GM21447 (cell line): Measurements from ENCODE around the gene KRTAP4-1.
"Not testable (repeated sequence)": the region's sequence is repeated elsewhere in the genome, so short reads cannot be mapped to it uniquely, and the experiment has no call there.

Experiments
- ATAC-seq: cut with Tn5 transposase; IDR thresholded peaks from one replicate; pipeline ENCODE4 v1.9.1; 2021; ENCODE audit not compliant: unreplicated experiment

KRTAP4-1 gene

GRCh38 chr17:41176744-41177387 lies 7.8 kb downstream of the KRTAP4-1 start:
- ATAC-seq: no peak

- ATAC-seq: no peak
Observed at GRCh38 chr17:41171886-41172285, 12.8 kb downstream of the KRTAP4-1 start.

GRCh38 chr17:41168121-41168520 lies 16.6 kb downstream of the KRTAP4-1 start, which contains the start of gene KRTAP4-3:
Gene KRTAP4-3 (minus strand): TSS chr17:41168221. CDS start chr17:41168172, 49 bp downstream.
- ATAC-seq: no peak

GRCh38 chr17:41167561-41167960 lies 17.1 kb downstream of the KRTAP4-1 start:
- ATAC-seq: no peak

DNA sequence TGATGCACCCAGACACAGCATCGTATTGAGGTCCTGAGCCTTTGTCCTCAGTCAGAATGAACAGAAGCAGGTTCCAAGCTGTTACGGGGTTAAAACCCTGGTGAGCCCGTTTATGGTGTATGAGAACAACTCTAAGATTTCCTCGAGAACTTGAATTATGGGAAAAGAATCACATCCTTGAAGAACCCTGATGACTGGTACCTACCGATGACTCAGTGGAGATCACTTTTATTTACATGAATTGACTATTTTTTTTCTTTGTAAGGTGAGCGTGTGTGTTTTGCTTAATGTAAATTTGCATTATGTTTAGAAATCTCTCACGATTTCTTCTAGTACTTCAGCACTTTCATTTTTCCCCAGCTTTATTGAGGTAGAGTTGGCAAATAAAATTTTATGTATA lies 20.9 kb downstream of the KRTAP4-1 start:
- no peak for ATAC-seq

DNA sequence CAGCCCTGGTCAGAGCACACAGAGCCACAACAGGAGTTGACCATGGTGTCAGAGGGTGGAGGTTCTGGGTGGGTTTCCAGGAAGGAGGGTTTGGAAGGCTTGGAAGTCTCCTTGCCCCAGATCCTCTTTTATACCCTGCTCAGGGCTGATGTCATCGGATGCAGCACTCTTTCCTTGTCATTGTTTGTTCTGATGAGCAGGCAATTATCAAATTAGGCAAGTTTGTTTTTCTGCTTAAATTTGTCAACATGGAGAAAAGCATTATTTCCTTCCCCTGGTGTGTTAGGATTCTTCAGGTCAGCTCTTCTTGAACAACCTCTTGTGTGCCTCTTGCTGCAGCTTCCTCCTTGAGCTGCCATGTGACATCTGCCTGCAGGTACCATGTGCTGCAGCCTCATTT lies 24.1 kb downstream of the KRTAP4-1 start, which contains the start of gene KRTAP4-4:
TSS of gene KRTAP4-4 (minus strand) at position 101 of the 400 bp plus-strand sequence. CDS start at position 44, 57 bp downstream.
- ATAC-seq: no peak

DNA sequence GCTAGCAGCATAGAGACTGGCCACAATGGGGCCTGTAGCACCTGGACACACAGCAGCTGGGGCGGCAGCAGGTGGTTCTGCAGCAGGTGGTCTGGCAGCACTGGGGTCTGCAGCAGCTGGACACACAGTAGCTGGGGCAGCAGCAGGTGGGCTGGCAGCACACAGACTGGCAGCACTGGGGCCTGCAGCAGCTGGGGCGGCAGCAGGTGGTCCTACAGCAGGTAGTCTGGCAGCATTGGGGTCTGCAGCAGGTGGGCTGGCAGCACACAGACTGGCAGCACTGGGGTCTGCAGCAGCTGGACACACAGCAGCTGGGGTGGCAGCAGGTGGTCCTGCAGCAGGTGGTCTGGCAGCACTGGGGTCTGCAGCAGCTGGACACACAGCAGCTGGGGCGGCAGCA lies 24.5 kb downstream of the KRTAP4-1 start:
- ATAC-seq: not testable (repeated sequence)

DNA sequence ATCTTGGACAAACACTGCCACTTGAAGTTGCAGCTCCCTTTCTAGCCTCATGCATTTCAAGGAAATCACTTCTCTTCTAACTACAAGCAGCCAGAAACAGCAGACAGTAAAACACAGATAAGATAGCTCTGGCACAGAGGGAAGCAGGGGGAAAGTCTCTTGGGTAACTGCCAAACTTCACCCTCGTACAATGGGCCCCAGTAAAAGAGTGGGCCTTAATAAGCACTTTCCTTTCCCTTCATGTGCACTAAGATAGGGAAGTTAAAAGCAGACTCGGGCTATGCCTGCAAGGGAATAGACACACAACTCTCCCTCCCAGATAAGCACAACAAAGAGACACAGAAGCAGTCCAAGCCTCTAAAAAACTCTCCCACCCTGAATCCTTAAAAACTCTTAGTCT lies 30.9 kb downstream of the KRTAP4-1 start:
- ATAC-seq: no peak

GRCh38 chr17:41151525-41151924 lies 33.2 kb downstream of the KRTAP4-1 start:
- ATAC-seq: no peak

GRCh38 chr17:41150026-41150425 lies 34.7 kb downstream of the KRTAP4-1 start:
- no peak for ATAC-seq

DNA sequence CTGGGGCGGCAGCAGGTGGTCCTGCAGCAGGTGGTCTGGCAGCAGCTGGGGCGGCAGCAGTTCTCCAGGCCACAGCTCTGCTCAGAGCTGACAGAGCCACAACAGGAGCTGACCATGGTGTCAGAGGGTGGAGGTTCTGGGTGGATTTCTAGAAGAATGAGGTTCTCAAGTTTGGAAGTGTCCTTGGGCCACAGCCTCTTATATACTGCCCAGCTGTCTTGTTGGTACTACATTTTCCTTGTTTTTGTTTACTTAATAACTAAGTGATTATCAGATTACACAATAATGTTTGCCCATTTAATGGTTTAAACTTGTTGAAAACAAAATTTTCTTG lies 35.1 kb downstream of the KRTAP4-1 start, which contains the start of gene KRTAP4-5:
TSS of gene KRTAP4-5 (minus strand) at position 174 of the 334 bp plus-strand sequence. CDS start at position 116, 58 bp downstream.
- no peak for ATAC-seq

DNA sequence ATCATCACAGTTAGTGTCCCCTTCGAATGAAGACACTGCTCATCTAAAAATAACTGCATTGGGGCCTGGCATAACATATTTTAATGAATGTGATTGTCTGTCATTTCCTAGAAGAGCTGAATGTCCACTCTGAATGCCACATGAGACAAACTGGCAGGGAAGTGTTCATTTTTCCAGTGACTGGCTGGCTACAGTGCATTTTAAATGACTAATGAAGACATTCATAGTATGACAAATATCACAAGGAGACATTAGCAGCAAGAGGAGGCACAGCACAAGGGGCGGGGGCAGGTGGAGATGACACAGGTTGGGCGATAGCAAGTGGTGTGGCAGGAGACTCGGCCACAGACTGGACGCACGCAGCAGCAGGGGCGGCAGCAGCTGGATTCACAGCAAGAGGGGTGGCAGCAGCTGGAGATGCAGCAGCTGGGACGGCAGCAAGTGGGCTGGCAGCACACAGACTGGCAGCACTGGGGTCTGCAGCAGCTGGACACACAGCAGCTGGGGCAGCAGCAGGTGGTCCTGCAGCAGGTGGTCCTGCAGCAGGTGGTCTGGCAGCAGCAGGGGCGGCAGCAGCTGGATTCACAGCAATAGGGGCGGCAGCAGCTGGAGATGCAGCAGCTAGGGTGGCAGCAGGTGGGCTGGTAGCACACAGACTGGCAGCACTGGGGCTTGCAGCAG lies 35.6 kb downstream of the KRTAP4-1 start:
- not testable (repeated sequence) for ATAC-seq

DNA sequence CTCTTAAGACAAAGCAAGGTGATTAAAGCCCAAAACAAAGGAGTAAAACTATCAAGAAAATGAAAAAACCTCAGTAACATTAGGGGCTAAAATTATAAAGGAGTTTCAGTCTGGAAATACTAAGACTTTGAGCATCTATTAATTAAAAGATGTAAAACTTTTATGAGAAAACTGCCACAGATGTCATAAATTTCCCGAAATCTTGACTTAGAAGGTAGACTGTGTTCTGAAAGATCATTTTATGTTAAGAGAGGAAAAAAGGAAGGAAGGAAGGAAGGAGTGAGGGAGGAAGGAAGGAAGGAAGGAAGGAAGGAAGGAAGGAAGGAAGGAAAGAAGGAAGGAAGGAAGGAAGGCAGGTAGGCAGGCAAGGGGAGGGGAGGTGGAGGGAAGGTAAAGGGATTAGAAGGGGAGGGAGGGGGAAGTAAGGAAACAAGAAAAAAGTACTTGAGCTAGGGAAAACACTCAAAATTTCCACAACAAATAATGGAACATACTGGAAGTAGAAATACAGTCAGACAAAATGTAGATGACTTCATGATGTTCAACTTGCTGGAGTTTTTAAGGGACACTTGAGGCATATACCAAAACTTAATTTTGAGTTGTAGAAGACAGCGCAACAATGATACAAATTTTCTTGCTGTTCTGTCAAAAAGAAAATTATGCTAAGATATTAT lies 37.0 kb downstream of the KRTAP4-1 start:
- ATAC-seq: no peak

DNA sequence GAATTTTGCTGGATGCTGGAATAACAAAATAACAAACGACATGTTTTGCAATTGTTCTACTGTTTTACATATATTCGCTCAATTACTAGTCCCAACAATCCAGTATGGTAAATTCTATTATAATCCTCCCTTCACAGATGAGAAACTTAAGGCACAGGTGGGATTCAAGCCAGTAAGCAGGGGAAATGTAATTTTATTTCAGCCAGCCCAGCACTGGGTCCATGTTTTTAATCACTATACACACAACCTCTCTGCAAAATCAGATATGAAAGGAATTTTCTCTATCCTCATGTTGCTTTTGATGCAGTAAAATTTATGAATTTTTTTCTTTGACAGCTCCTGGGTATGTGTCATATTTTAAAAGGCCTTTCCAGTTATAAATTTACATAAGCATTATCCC lies 39.5 kb downstream of the KRTAP4-1 start:
- ATAC-seq: no peak

DNA sequence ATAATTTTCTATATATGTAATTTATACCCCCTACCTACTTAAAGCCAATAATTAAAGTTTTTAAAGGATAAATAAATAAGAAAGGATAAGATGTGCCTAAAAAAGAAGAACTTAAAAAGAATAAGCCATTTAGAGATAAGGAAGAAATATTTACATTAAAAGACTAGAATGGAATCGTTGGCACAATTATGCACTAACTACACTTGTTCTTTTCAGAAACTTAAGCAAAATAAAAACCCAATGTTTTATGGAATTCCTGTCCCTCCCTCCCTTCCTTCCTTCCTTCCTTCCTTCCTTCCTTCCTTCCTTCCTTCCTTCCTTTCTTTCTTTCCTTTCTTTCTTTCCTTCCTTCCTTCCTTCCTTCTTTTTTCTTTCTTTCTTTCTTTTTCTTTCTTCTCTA lies 39.9 kb downstream of the KRTAP4-1 start:
- no peak for ATAC-seq

DNA sequence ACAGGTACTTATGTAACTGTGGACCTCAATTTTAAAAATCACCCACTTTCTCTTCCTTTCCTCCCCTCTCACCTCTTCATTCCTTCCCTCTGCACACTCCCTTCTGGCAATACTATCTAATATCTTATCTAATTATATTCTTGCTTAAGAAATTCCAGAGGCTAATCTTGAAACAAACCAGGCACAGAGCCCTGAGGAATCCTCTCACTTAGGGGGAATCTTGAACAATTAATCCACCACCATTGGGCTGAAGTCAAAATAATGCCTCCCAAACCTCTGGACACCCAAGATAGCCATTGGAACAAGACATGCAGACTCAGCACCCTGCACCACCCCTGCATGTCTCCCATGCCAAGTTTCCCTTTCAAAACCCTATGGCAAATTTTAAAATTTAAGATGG lies 43.4 kb downstream of the KRTAP4-1 start:
- no peak for ATAC-seq

DNA sequence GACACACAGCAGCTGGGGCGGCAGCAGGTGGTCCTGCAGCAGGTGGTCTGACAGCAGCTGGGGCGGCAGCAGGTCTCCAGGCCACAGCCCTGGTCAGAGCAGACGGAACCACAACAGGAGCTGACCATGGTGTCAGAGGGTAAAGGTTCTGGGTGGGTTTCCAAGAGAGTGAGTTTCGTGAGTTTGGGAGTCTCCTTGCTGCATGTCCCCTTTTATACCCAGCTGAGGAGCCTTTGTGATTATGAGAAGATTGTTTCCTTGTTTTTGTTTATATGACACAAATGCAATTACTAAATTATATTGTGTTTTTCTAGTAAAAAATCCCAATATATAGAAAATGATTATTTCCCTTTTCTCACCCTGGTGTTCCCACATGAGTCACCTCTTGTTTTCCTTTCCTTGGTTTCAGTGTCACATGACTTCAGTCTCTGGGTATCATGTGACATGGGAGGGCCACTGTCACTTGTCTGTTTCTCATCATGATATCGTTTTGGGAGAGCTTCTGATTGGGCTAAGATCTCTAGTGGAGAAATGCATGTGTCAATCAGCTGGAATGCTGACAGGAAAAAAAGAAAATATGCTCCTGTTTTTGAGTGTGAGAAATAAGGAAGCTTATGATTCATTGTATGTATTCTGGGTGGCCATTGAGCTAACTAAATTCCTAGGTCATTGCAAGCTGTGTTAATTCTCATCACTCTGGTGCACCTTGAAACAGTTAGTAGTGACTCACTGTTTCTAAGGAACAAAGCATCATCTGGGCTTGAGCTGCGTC lies 44.2 kb downstream of the KRTAP4-1 start, which contains the start of gene KRTAP4-6:
TSS of gene KRTAP4-6 (minus strand) at position 185 of the 772 bp plus-strand sequence. CDS start at position 128, 57 bp downstream.
- ATAC-seq: no peak

DNA sequence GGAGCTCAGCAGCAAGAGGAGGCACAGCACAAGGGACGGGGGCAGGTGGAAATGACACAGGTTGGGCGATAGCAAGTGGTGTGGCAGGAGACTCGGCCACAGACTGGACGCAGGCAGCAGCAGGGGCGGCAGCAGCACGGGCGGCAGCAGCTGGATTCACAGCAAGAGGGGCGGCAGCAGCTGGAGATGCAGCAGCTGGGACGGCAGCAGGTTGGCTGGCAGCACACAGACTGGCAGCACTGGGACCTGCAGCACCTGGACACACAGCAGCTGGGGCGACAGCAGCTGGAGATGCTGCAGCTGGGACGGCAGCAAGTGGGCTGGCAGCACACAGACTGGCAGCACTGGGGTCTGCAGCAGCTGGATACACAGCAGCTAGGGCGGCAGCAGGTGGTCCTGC lies 44.8 kb downstream of the KRTAP4-1 start:
- not testable (repeated sequence) for ATAC-seq
